Esophagus muscularis mucosa (tissue), 4 donors: Measurements from ENCODE around the gene MAD2L1. TPM values are rescaled to one million over a fixed set of nuclear protein-coding genes. Genes with fewer than 3 reads are reported as not detected.

Source experiments
- DNase-seq: peaks from one replicate; pipeline ENCODE4 v3.0.0-alpha.2; 2017; ENCODE audit errors: extremely low spot score
- H3K27ac ChIP-seq, 4 donors: fragments of 200-600 bp; sonication (generic); replicated peaks in 1 of 4; 1 replicate in 3 of 4; 2 replicates in 1 of 4; pipeline ENCODE4 v1.5.1; 2016 to 2019; ENCODE audit warnings: mild to moderate bottlenecking in 1 of 4
- H3K27me3 ChIP-seq, 4 donors: fragments of 200-600 bp; sonication (generic); one replicate each; pipeline versions ENCODE4 v1.5.1 to v1.6.0; 2016 to 2019
- H3K36me3 ChIP-seq, 4 donors: fragments of 200-600 bp; sonication (generic); one replicate each; pipeline ENCODE4 v1.5.1; 2016 to 2019
- H3K4me1 ChIP-seq, 4 donors: fragments of 200-600 bp; sonication (generic); one replicate each; pipeline ENCODE4 v1.5.1; 2016 to 2019
- H3K4me3 ChIP-seq, 4 donors: fragments of 200-600 bp; sonication (generic); 1 replicate in 2 of 4; 2 replicates in 2 of 4; pipeline ENCODE4 v1.5.1; 2016 to 2019; ENCODE audit warnings: mild to moderate bottlenecking in 4 of 4, moderate library complexity in 1 of 4
- H3K9me3 ChIP-seq, 4 donors: fragments of 200-600 bp; sonication (generic); 1 replicate in 3 of 4; 2 replicates in 1 of 4; pipeline ENCODE4 v1.5.1; 2016 to 2019
- CTCF ChIP-seq, 3 experiments: fragments of 200-600 bp in 2 of 3; fragments of 450-650 bp in 1 of 3; sonication (generic) in 2 of 3; IDR thresholded peaks; one replicate each; pipeline ENCODE4 v1.5.1; 2017 to 2019; ENCODE audit warnings: antibody characterized with exemption in 3 of 3, mild to moderate bottlenecking in 2 of 3, moderate library complexity in 1 of 3
- EP300 ChIP-seq: sonication (generic); formaldehyde crosslinking; IDR thresholded peaks from one replicate; pipeline ENCODE4 v1.6.1; 2017; ENCODE audit warnings: antibody characterized with exemption
- POLR2A ChIP-seq: fragments of 450-650 bp; IDR thresholded peaks from one replicate; pipeline ENCODE4 v1.6.1; 2017; ENCODE audit warnings: antibody characterized with exemption, moderate library complexity, mild to moderate bottlenecking, low read depth
- POLR2AphosphoS5 ChIP-seq, 2 donors: sonication (generic); formaldehyde crosslinking; IDR thresholded peaks; one replicate each; pipeline ENCODE4 v1.6.1; 2017; ENCODE audit warnings: antibody characterized with exemption in 2 of 2
- WGBS: methylation state at CpG from one replicate; pipeline ENCODE4 v1.1.5; 2018; 5-methylcytosine and 5-hydroxymethylcytosine counted together
- intact Hi-C: fragments of 100-400 bp; cut with DNase I; formaldehyde crosslinking; loops from one replicate; pipeline ENCODE4 v1.15.1; 2023
- total RNA-seq, 4 donors: library from RNA; depleted of rRNA; stranded (reverse); fragments of >200 nt; gene quantifications; one replicate each; pipeline versions ENCODE4 v1.1.0 to v1.2.1, GENCODE V29; 2016

MAD2L1 gene
- total RNA-seq, 4 donors from 2014 or later: under 0.01 to 2.1 (median 1.2) TPM

GRCh38 chr4:120083152-120083551, 16.5 kb upstream of the MAD2L1 start:
- Histone ChIP-seq H3K4me3 (no peak overlapping the region), H3K4me1 (no peaks in the 10 kb centered on the region), H3K9me3 (no peaks in the 10 kb centered on the region), H3K27ac (no peak overlapping the region), H3K36me3 (no peaks in the 10 kb centered on the region), H3K27me3 (no peaks in the 10 kb centered on the region)
- 88% methylated on average over 2 of the region's 2 CpGs for WGBS
- intact Hi-C loops: no loop called here
- no peak for TF ChIP-seq POLR2A
- TF ChIP-seq POLR2AphosphoS5 (IDR thresholded peaks at IDR 0.05): no peak
- no peak for TF ChIP-seq EP300
- no peak for TF ChIP-seq CTCF (IDR thresholded peaks at IDR 0.05)
- DNase-seq: no peak

GRCh38 chr4:120082251-120082650, 15.6 kb upstream of the MAD2L1 start:
- DNase-seq: no peak
- Histone ChIP-seq H3K27ac (no peak overlapping the region), H3K4me3 (no peak overlapping the region), H3K4me1 (no peaks in the 10 kb centered on the region), H3K27me3 (no peaks in the 10 kb centered on the region), H3K36me3 (no peaks in the 10 kb centered on the region), H3K9me3 (no peaks in the 10 kb centered on the region)
- intact Hi-C loops: no loop called here
- 95% methylated on average over 1 of the region's 1 CpG for WGBS
- TF ChIP-seq CTCF (IDR thresholded peaks at IDR 0.05): no peak
- no peak for TF ChIP-seq POLR2A
- TF ChIP-seq EP300: no peak
- no peak for TF ChIP-seq POLR2AphosphoS5 (IDR thresholded peaks at IDR 0.05)

- H3K9me3 ChIP-seq: no peaks in the 10 kb centered on the region
- no peak overlapping the region for H3K4me3 ChIP-seq
- H3K27me3 ChIP-seq: no peaks in the 10 kb centered on the region
- TF ChIP-seq POLR2AphosphoS5 (IDR thresholded peaks at IDR 0.05) (no peak), CTCF (IDR thresholded peaks at IDR 0.05) (no peak), POLR2A (no peak), EP300 (no peak)
- H3K36me3 ChIP-seq: no peaks in the 10 kb centered on the region
- intact Hi-C loops: no loop called here
- H3K4me1 ChIP-seq: no peaks in the 10 kb centered on the region
- DNase-seq: no peak
- no peak overlapping the region for H3K27ac ChIP-seq
Measured at GRCh38 chr4:120081726-120082125, 15.1 kb upstream of the MAD2L1 start.

GRCh38 chr4:120080533-120080932, 13.9 kb upstream of the MAD2L1 start:
- intact Hi-C loops: no loop called here
- 89% methylated on average over 2 of the region's 2 CpGs for WGBS
- Histone ChIP-seq H3K4me1 (no peaks in the 10 kb centered on the region), H3K27me3 (no peaks in the 10 kb centered on the region), H3K36me3 (no peaks in the 10 kb centered on the region), H3K27ac (no peak overlapping the region), H3K9me3 (no peaks in the 10 kb centered on the region), H3K4me3 (no peak overlapping the region)
- no peak for TF ChIP-seq CTCF (IDR thresholded peaks at IDR 0.05)
- no peak for DNase-seq

- DNase-seq: no peak
- no peak overlapping the region for H3K27ac ChIP-seq
- H3K36me3 ChIP-seq: no peaks in the 10 kb centered on the region
- H3K4me1 ChIP-seq: no peaks in the 10 kb centered on the region
- no peak for TF ChIP-seq CTCF (IDR thresholded peaks at IDR 0.05)
- no peak for TF ChIP-seq EP300
- no peak for TF ChIP-seq POLR2A
- no peak for TF ChIP-seq POLR2AphosphoS5 (IDR thresholded peaks at IDR 0.05)
- H3K27me3 ChIP-seq: no peaks in the 10 kb centered on the region
- intact Hi-C loops: loop anchor here (10.0 kb wide), 1 partner anchor 1015 kb away; no protein-coding TSS in a partner anchor
- WGBS: 80% methylated on average over 5 of the region's 5 CpGs
- no peaks in the 10 kb centered on the region for H3K9me3 ChIP-seq
- no peak overlapping the region for H3K4me3 ChIP-seq
Measured at GRCh38 chr4:120079839-120080520, 13.3 kb upstream of the MAD2L1 start.
